ENCODE measurements around the gene ATM. TPM values are rescaled to one million over a fixed set of nuclear protein-coding genes. Genes with fewer than 3 reads are reported as not detected.

Gene ATM
- total RNA-seq, 2 donors from 2014 or later: 128 to 134 TPM

GRCh38 chr11:108241330-108242037 lies 18.6 kb downstream of the ATM start:
- Histone ChIP-seq H3K27ac (no peak overlapping the region), H3K9me3 (no peaks in the 10 kb centered on the region), H3K27me3 (no peaks in the 10 kb centered on the region), H3K4me3 (no peak overlapping the region), H3K4me1 (no peaks in the 10 kb centered on the region), H3K36me3 (replicated peaks in 1 of 2; ENCODE audit: insufficient read depth in 1 of 2, low read depth in 2 of 2) (peaks cover 0 to 16% of the 10 kb centered on the region in 2 donors)
- intact Hi-C loops (cut with DNase I): no loop called here
- TF ChIP-seq CTCF (IDR thresholded peaks at IDR 0.05) (no peak), POLR2A (IDR thresholded peaks at IDR 0.05) (no peak)
- DNase-seq (no peak), ATAC-seq (no peak)
- 87 to 92% methylated on average over 4 of the region's 4 CpGs for WGBS, 2 donors

GRCh38 chr11:108242422-108242821 lies 19.6 kb downstream of the ATM start:
- intact Hi-C loops (cut with DNase I): no loop called here
- Histone ChIP-seq H3K9me3 (no peaks in the 10 kb centered on the region), H3K4me3 (no peak overlapping the region), H3K4me1 (no peaks in the 10 kb centered on the region), H3K27me3 (no peaks in the 10 kb centered on the region), H3K36me3 (replicated peaks in 1 of 2; ENCODE audit: insufficient read depth in 1 of 2, low read depth in 2 of 2) (peaks cover 0 to 11% of the 10 kb centered on the region in 2 donors), H3K27ac (no peak overlapping the region)
- TF ChIP-seq CTCF (IDR thresholded peaks at IDR 0.05) (no peak), POLR2A (IDR thresholded peaks at IDR 0.05) (no peak)
- 92 to 95% methylated on average over 2 of the region's 2 CpGs for WGBS, 2 donors
- ATAC-seq: no peak
- no peak for DNase-seq

- no peaks in the 10 kb centered on the region for H3K4me1 ChIP-seq
- H3K27ac ChIP-seq: no peak overlapping the region
- H3K27me3 ChIP-seq: no peaks in the 10 kb centered on the region
- WGBS, 2 donors: 83 to 97% methylated on average over 3 of the region's 3 CpGs
- TF ChIP-seq CTCF (IDR thresholded peaks at IDR 0.05) (no peak), POLR2A (IDR thresholded peaks at IDR 0.05) (no peak)
- DNase-seq (no peak), ATAC-seq (no peak)
- intact Hi-C loops (cut with DNase I): no loop called here
- H3K9me3 ChIP-seq: no peaks in the 10 kb centered on the region
- H3K36me3 ChIP-seq (replicated peaks in 1 of 2; ENCODE audit: insufficient read depth in 1 of 2, low read depth in 2 of 2): peaks cover 0 to 13% of the 10 kb centered on the region in 2 donors
- no peak overlapping the region for H3K4me3 ChIP-seq
These were observed 23.4 kb downstream of the ATM start for GRCh38 chr11:108246308-108246707.

GRCh38 chr11:108246885-108247284 lies 24.0 kb downstream of the ATM start:
- ATAC-seq: no peak
- no peak for DNase-seq
- H3K27ac ChIP-seq: no peak overlapping the region
- peaks cover 0 to 18% of the 10 kb centered on the region in 2 donors for H3K36me3 ChIP-seq (replicated peaks in 1 of 2; ENCODE audit: insufficient read depth in 1 of 2, low read depth in 2 of 2)
- TF ChIP-seq CTCF (IDR thresholded peaks at IDR 0.05) (no peak), POLR2A (IDR thresholded peaks at IDR 0.05) (no peak)
- H3K9me3 ChIP-seq: no peaks in the 10 kb centered on the region
- intact Hi-C loops (cut with DNase I): no loop called here
- H3K4me3 ChIP-seq: no peak overlapping the region
- no peaks in the 10 kb centered on the region for H3K27me3 ChIP-seq
- 71 to 83% methylated on average over 2 of the region's 2 CpGs for WGBS, 2 donors
- no peaks in the 10 kb centered on the region for H3K4me1 ChIP-seq

- TF ChIP-seq CTCF (IDR thresholded peaks at IDR 0.05) (no peak), POLR2A (IDR thresholded peaks at IDR 0.05) (no peak)
- H3K4me3 ChIP-seq: no peak overlapping the region
- H3K27ac ChIP-seq: no peak overlapping the region
- ATAC-seq (no peak), DNase-seq (no peak)
- no peaks in the 10 kb centered on the region for H3K9me3 ChIP-seq
- intact Hi-C loops (cut with DNase I): loop anchor here (10.0 kb wide), 1 partner anchor 62 kb away; no protein-coding TSS in a partner anchor
- WGBS, 2 donors: 85 to 92% methylated on average over 1 of the region's 1 CpG
- no peaks in the 10 kb centered on the region for H3K4me1 ChIP-seq
- H3K36me3 ChIP-seq (replicated peaks in 1 of 2; ENCODE audit: insufficient read depth in 1 of 2, low read depth in 2 of 2): peaks cover 4 to 36% of the 10 kb centered on the region in 2 donors
- no peaks in the 10 kb centered on the region for H3K27me3 ChIP-seq
These were observed 30.3 kb downstream of the ATM start for GRCh38 chr11:108253176-108253575.

Measured in body of pancreas (tissue), 4 donors.